HG03575 (cell line): ENCODE measurements around the gene RINT1.
A peak's percentile ranks its signal among the peaks of the same experiment; 100 is the strongest.
"Not testable (repeated sequence)": the region's sequence is repeated elsewhere in the genome, so short reads cannot be mapped to it uniquely, and the experiment has no call there.

Experiments used
- ATAC-seq: cut with Tn5 transposase; IDR thresholded peaks from one replicate; pipeline ENCODE4 v1.9.1; 2021; ENCODE audit not compliant: unreplicated experiment, insufficient number of reproducible peaks, low FRiP score; ENCODE audit errors: extremely low read depth

The RINT1 gene

DNA sequence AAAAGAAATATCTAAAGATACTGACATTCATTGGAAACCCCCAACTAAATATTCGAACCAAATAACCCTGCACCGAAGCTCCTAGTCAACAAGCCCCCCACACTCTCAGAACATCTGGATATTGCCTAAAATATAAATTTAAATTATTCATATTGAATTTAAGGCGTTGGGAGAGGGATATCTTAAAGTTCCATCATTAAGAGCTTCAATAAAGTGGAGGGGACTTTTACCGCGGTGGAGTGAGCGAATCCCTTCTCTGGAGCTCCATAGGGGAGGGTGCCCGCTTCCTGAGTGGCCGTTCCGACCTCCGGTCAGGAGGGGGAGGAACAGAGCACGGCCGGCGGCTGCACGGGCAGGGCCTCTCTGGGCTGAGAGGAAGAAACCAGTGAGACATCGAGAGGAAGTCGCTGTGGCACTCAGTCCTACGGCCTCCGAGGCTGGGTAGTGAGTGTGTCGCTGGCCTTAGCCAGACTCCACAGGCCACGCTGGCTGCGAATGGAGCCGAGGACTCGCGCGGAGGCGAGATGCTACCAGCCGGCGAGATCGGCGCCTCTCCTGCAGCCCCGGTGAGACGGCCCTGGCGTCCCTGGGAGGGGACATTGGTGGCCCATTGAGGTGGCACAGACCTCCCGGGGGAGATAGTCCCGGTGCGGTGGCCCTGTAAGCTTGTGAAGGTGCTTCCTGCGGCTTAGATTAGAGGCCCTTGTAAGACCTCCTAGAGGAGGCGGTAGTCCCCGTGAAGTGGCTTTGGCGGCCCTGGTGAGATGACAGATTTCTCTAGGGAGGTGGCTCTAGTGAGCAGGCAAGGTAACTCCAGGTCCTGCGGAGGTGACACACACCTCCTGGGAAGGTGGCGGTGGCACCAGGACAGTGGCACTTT, at the start of gene RINT1:
Gene RINT1 (plus strand): TSS at position 410 of the 880 bp plus-strand sequence. CDS start 115 bp downstream, at position 525.
- ATAC-seq, result peak; percentile 83

DNA sequence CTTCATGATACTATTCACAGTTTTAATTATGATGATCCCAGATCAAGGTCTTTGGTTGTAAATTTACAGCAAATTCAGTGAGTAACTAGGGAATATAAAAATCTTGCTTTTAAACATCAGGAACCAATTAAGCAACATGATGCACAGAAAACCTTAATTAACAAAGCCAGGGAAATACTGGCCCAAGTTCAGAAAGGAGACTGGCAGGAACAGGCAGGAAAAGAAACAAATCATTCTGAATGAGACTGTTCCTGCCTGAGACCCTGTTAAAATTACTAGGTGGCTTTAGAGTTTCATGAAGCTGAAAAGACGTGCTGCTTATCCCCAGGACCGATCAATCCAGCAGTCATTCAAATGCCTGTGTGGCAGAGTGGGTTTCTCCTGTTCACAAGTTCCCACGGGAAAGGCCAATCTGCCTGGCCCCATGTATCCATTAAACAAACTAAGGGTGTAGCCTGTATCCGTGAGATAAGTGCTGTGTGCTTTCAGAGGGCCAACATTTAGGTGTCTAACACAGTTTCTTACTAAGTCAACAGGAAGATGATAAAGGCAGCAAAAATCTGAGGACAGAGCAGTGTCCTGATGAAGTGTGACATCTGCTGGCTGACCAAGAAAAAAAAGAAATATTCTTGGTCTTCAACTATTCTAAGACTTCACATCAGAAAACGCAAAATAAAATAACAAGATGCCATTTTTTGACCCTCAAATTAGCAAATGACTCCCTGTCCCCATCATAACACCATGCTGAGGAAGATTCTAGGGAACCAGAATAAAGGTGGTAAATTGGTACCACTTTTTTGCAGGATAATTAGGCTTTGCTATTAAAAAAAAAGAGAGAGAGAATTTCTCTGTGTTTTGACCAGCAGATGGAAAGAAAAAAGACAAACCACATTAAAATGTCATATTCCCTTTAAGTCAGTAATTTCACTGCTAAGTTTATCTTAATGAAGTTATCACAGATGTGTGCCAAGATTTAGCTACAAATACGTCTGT, 44.1 kb upstream of the RINT1 start:
- no peak for ATAC-seq

DNA sequence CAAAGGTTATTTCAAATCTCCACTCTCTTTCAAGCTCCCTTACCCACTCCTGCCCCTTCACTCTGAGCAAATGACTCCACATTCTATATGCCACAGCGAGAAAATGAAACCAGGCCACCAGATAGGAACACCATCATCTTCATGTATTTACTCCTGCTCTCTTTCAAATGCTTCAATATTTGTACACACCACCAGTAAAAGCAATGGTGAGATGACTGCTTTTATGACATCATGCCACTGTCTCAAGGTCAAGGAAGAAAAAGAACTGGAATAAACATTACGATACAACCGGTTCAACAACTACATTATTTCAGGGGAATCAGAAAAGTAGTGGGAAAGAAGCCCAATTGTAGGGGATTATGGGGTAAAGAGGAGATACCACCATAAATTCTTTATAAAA, 42.6 kb upstream of the RINT1 start:
- ATAC-seq, result no peak

DNA sequence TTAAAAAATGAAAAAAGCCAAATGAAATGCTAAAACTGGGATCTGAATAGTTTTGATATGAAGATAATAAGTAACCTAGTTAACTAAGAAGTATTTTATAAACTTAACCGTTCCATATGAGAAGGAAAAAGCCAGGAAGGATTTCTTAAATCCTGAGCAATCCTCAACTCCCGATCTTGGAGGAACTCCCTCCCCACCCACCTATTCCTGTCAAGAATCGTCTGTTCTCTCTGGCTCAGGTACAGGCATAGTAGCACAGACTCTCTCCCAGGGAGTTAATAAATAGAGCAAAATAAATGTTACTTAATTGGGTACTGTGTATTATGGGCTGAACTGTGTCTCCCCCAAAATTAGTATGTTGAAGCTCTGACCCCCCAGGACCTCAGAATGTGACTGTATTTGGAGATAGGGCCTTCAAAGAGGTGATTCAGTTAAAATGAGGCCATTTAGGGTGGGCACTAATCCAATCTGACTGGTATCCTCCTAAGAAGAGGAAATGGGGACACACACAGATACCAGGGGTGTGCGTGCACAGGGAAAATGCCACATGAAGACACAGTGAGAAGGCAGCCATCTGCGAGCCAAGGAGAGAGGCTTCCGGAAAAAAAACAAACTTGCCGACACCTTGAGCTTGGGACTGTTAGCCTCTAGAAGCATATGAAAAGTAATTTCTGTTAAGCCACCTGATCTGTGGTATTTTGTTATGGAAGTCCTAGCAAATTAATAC, 38.6 kb upstream of the RINT1 start:
- no peak for ATAC-seq

DNA sequence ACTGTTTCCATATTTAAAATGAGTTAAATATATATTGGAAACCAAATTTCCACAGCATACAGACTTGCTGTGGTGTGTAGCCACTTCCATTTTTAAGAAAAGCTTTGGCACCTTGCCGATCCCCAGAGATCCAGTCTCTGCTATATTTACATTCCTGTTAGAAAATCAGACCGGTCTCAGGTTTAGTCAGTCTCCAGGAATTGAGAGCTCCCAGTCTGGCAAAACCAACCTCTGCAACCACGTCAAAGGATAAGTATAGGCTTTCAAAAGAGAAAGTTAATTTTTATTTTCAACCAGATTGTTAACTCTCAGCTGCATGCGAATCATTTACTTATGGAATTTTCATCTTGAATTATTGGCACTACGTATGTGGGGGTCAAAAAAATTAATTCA, 38.1 kb upstream of the RINT1 start:
- ATAC-seq, result no peak

DNA sequence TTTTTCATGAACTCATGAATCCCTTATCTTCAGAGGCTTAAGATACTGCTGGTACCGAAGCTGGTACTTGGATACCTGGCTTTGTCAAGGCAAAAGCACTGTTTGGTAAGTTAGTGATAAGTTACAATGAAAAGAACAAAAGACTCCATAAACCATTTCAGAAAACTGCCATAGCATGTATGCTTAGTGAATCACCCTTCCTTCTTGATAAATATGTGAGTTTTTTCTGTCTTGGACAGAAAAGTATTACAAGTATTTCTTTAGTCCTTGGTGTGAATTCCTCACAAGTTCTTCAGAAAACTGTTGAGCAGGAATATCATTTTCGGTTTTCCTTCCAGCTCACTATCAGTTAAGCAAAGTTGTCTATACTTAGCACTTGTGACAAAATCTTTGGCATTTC, 35.5 kb upstream of the RINT1 start:
- no peak for ATAC-seq

DNA sequence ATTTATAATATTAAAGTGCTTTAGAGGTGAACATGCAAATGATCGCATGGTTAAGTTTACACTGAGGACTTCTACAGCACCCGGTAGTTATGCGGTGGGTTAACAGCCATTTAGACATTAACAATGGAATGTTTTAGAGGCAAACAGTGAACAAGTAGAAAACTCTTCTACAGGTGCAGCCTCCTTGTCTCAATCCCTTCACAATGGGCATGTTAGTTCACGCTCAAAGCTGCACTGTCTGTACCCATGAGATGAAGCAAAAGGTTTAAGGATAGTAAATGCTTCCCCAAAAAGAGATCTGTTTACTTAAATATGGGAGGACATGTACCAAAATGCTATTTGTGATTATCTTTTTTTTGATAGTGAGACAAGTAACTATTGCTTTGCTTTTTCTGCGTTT, 35.0 kb upstream of the RINT1 start:
- ATAC-seq, result no peak

DNA sequence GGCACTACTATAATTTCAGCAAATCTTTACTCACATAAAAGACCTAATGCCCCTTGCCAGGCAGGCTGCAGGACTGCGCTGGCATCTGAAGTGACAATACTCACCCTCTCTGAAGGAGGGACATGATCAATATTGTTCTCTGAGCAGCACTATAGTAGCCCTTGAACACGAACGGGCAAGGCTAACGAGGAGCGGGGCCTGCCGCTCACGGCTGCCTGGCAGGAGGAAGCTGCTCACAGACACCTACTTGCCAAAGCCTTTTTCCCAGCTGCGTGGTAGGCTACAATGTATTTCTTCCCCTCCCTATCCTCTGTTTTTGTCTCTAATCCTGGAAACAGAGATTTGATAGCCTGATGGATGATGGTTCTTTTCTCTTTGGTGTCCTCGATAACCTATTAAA, 29.8 kb upstream of the RINT1 start:
- no peak for ATAC-seq

DNA sequence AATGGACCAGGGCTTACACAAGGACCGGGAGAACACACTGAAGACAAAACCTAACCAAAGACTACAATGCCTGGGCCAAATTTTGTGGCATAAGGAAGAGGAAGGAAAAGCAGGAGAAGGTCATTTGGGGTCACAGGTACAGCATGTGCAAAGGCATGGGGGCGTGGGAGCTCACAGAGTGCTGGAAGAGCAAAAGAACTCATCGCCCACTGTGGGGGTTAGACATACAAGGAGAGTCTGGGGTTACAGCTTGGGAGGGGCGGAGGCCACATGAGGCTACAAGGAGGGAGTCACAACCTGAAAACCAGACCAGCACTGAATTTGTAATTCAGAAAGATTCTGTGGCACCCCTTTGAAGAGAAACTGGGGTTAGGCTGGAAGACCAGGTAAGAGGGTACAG, 19.6 kb upstream of the RINT1 start:
- no peak for ATAC-seq

DNA sequence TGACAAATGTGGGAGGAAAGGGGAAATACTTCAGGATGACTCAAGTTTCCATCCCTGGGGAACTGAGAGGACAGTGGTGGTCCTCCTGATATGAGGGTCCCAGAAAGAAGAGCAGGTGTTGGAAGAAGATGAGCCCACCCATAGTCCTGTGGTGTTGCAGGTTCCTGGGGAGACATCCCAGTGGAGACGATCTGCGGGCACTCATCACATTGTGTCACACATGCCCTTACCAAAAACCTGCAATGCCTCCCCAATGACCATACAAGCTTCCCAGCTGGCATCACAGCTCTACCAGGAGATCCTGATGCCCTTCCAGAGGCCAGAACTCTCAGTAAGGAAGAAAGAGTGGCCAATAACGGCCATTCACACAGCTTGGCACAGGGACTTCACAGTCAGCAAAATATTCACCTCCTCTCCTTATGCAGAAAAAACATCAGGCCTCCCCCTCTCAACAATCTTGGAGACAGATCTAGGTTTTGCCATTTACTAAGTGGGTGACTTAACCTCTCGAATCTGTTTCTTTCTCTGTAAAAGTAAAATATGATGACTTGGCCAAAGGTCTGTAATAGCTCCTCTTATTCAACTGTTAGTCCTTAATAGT, 19.0 kb upstream of the RINT1 start:
- no peak for ATAC-seq

DNA sequence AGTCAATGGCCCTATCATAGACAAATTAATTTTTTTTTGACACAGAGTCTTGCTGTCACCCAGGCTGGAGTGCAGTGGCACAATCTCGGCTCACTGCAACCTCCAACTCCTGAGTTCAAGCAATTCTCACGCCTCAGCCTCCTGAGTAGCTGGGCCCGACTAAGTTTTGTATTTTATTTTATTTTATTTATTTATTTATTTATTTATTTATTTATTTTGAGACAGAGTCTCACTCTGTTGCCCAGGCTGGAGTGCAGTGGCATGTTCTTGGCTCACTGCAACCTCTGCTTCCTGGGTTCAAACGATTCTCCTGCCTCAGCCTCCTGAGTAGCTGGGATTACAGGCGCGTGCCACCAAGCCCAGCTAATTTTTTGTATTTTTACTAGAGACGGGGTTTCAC, 16.4 kb upstream of the RINT1 start:
- not testable (repeated sequence) for ATAC-seq

DNA sequence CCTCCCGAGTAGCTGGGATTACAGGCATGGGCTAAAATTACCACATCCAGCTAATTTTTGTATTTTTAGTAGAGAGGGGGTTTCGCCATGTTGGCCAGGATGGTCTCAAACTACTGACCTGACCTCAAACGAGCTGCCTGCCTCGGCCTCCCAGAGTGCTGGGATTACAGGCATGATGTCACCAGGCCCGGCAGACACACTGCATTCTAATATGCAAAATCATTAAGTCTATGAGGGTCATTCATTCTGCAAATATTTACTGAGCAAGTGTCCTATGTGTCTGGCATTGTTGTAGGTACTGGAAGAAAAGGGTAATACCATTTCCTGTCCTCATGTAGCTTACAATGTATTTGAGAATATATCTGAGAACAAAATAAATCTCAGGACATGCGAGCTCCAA, 12.6 kb upstream of the RINT1 start:
- ATAC-seq, result no peak

DNA sequence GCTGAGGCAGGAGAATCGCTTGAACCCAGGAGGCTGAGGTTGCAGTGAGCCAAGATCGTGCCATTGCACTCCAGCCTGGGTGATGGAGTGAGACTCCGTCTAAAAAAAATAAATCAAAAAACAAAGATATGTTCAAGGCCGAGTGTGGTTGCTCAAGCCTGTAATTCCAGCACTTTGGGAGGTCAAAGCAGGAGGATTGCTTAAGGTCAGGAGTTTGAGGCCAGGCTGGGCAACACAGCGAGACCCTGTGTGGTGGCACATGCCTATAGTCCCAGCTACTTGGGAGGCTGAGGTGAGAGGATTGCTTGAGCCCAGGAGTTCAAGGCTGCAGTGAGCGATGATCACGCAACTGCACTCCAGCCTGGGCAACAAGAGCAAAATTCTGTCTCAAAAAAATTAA, 11.4 kb upstream of the RINT1 start:
- ATAC-seq, result not testable (repeated sequence)

DNA sequence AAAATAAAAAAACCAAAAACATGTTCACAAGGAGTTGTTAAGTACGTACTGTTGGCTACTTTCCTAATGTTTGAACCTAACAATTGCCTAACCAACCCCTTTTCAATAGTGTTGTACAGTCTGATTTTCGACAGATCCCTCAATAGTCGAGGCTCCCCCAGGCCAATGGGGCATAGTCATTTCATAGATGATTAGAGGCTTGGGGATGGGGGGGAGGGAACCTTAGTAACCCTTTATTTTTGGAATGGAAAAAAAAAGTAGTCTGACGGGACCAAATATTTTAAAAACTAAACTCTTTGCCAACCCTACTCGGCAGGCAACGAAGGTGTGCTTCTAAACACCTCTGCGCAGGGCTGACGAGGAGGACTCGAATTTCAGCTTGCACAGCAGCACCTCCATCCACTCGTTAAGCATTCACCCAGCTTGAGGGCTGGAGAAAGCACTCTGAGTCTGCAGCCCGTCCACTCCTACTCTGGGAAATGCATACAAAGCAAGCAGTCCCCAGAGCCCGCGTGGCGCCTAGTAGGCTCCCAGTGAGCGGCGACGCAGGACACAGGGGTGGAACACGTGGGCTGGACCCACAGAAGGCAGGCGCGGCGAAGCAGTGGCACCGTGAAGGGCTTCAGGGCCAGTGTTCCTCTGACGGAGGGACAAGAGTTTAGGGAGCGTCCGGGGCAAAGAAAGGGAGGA, 10.8 kb upstream of the RINT1 start:
- peak; percentile 20 for ATAC-seq

DNA sequence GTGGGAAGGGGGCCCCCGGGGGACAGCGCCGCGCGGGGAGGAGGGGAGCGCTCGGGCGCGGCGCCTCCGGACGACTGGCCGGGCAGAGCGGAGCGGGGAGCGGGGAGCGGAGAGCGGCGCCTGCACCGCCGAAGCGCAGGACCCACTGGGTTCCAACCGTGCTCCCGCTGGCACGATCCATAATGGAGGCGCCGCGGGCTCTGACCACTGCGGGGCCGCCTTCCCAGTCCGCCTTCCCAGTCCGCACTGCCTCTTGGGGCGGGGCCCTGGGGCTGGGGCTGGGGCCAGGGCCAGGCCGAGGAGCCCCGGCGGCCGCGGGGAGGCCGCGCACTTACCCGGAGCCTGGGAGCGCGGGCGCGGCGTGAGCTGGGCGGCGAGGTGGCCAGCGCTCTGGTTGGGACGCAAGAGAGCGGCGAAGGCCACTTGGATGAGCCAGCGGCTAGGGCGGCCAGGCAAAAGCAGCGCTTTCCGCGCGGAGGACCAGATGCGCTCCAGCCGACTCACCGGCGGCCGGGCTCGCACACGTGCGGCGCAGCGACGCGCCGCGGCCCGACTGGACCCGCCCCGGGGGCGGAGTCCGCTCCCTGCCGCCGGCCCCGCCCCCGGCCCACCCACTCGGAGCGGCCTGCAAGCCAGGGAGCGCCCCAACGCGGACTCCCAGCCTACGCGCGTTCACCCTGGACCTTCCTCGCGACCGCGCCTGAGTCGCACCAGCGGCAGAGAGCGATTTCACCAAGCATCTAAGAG, 10.1 kb upstream of the RINT1 start, which contains the start of gene PUS7:
Gene PUS7 (minus strand): TSS at position 555 of the 747 bp plus-strand sequence. CDS start 13,759 bp downstream, outside the sequence.
- ATAC-seq, result peak; percentile 40

DNA sequence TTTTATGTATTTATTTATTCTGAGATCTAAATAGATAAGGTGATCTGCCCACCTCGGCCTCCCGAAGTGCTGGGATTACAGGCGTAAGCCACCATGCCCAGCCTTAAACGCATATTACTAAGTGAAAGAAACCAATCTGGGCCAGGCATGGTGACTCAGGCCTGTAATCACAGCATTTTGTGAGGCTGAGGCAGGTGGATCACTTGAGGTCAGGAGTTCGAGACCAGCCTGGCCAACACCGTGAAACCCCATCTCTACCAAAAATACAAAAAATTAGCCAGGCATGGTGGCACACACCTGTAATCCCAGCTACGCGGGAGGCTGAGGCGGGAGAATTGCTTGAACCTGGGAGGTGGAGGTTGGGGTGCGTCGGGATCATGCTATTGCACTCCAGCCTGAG, 7.6 kb upstream of the RINT1 start:
- not testable (repeated sequence) for ATAC-seq

DNA sequence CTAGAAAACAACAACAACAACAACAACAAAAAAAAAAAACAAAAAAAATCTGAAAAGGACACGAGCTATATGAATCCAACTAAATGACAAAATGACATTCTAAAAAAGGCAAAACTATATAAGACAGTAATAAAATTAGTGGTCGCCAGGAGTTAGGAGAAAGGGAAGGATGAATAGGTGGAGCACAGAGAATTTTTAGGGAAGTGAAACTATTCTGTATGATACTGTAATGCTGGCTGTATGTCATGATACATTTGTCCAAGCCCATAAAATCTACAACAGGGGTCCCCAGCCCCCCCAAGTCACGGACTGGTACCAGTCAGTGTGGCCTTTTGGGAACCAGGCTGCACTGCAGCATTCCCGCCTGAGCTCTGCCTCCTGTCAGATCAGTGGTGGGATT, 7.2 kb upstream of the RINT1 start:
- no peak for ATAC-seq
